HG03460 (cell line): ENCODE results near the gene AOAH.
"Not testable (repeated sequence)": the region's sequence is repeated elsewhere in the genome, so short reads cannot be mapped to it uniquely, and the experiment has no call there.

Experiments used
- ATAC-seq: cut with Tn5 transposase; IDR thresholded peaks from one replicate; pipeline ENCODE4 v1.9.1; 2021; ENCODE audit not compliant: unreplicated experiment

Gene AOAH

GRCh38 chr7:36475011-36475342, 249.3 kb downstream of the AOAH start:
- no peak for ATAC-seq

GRCh38 chr7:36474283-36475010, 249.8 kb downstream of the AOAH start:
- ATAC-seq = no peak

GRCh38 chr7:36473454-36474282, 250.6 kb downstream of the AOAH start:
- ATAC-seq = no peak

GRCh38 chr7:36472141-36472729, 252.1 kb downstream of the AOAH start:
- ATAC-seq = no peak

- ATAC-seq = no peak
These were observed 255.1 kb downstream of the AOAH start for GRCh38 chr7:36469236-36469635.

GRCh38 chr7:36468370-36469101, 255.8 kb downstream of the AOAH start:
- ATAC-seq = no peak

- ATAC-seq = not testable (repeated sequence)
These were observed 258.3 kb downstream of the AOAH start for GRCh38 chr7:36466001-36466400.

- ATAC-seq = no peak
These were observed 260.0 kb downstream of the AOAH start for GRCh38 chr7:36464271-36464670.
